ENCODE measurements around the gene UST.

DNA sequence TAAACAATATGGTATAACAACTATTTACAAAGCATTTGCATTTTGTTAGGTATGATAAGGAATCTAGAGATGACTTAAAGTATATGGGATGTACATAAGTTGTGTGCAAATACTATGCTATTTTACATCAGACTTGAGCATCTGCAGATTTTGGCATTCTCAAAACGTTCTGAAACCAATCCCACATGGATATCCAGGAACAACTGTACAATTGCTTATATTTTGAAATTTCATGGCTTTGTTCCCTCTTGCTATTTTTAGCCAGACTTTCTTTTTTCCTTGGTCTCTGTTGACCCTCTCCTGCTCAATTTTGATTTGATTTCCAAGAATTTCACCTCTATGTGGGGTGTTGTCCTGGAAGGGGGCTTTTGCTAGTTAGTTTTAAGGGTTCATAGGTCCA, 32.9 kb upstream of the UST start:
- TF ChIP-seq EZH2 (IDR thresholded peaks at IDR 0.05) (no peak), EZH2phosphoT487 (IDR thresholded peaks at IDR 0.05) (no peak)
- TF ChIP-seq, protein P1, sequence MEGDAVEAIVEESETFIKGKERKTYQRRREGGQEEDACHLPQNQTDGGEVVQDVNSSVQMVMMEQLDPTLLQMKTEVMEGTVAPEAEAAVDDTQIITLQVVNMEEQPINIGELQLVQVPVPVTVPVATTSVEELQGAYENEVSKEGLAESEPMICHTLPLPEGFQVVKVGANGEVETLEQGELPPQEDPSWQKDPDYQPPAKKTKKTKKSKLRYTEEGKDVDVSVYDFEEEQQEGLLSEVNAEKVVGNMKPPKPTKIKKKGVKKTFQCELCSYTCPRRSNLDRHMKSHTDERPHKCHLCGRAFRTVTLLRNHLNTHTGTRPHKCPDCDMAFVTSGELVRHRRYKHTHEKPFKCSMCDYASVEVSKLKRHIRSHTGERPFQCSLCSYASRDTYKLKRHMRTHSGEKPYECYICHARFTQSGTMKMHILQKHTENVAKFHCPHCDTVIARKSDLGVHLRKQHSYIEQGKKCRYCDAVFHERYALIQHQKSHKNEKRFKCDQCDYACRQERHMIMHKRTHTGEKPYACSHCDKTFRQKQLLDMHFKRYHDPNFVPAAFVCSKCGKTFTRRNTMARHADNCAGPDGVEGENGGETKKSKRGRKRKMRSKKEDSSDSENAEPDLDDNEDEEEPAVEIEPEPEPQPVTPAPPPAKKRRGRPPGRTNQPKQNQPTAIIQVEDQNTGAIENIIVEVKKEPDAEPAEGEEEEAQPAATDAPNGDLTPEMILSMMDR (IDR thresholded peaks at IDR 0.05), result no peak
